ENCODE measurements around the gene CAPN12. TPM values are rescaled to one million over a fixed set of nuclear protein-coding genes. Genes with fewer than 3 reads are reported as not detected.

CAPN12 gene
- total RNA-seq, 1 experiment from 2014 or later, result 58.5 TPM

- in situ Hi-C loops (cut with HindIII; ENCODE audit: low pct_unique_long_range_greater_than_20kb, low sequenced_read_pairs) (no loop called here), intact Hi-C loops (cut with micrococcal nuclease; ENCODE audit: unreplicated experiment) (no loop called here)
- BruUV-seq (replicated peaks), result no TSS peak
- DNase-seq (ENCODE audit: low read depth, low spot score) (no peak), ATAC-seq (no peak)
- Histone ChIP-seq H3K9me3 (ENCODE audit: control insufficient read depth, insufficient read depth, low read depth, low read length) (peaks cover 4% of the 10 kb centered on the region; the same call in 1 of the 2 replicates), H3K4me1 (ENCODE audit: control insufficient read depth, insufficient read depth, low read length) (peaks cover 100% of the 10 kb centered on the region), H3K4me3 (ENCODE audit: low read depth in 2 of 2, low read length in 2 of 2) (no peak overlapping the region), H3K36me3 (ENCODE audit: control insufficient read depth, insufficient read depth, low read length) (no peaks in the 10 kb centered on the region), H3K27me3 (ENCODE audit: control insufficient read depth, insufficient read depth, low read length) (no peaks in the 10 kb centered on the region), H3K27ac (ENCODE audit: low read length) (peak overlapping the region; percentile 98)
- POLR2A ChIA-PET, result interaction anchor here (0.5 to 1.0 kb wide), 5 partner anchors 19 to 720 kb away, joined by 3 to 10 read pairs (median 5); partner anchors contain the start of gene ZFP36
- TF ChIP-seq REST (IDR thresholded peaks at IDR 0.05; ENCODE audit: insufficient read depth in 1 of 2, low read depth in 2 of 2, low read length in 1 of 2), result no peak
- TF ChIP-seq TCF7L2 (IDR thresholded peaks at IDR 0.05; ENCODE audit: low read depth, low read length), result peak; percentile 4; the same call in 1 of the 2 replicates
- CTCF ChIA-PET, result interaction anchor here (0.6 to 0.7 kb wide), 4 partner anchors 13 to 1509 kb away, joined by 3 to 8 read pairs (median 6); no protein-coding TSS in a partner anchor
Measured at GRCh38 chr19:38686530-38686888, 57.8 kb downstream of the CAPN12 start.

- ATAC-seq (no peak), DNase-seq (ENCODE audit: low read depth, low spot score) (no peak)
- H3K27me3 ChIP-seq (ENCODE audit: control insufficient read depth, insufficient read depth, low read length), result no peaks in the 10 kb centered on the region
- ChIA-PET POLR2A (interaction anchor here (0.7 to 1.0 kb wide), 5 partner anchors 13 to 721 kb away, joined by 3 to 10 read pairs (median 3); partner anchors contain the start of gene ZFP36), CTCF (interaction anchor here (0.5 to 0.7 kb wide), 5 partner anchors 14 to 1510 kb away, joined by 3 to 8 read pairs (median 5); no protein-coding TSS in a partner anchor)
- intact Hi-C loops (cut with micrococcal nuclease; ENCODE audit: unreplicated experiment) (no loop called here), in situ Hi-C loops (cut with HindIII; ENCODE audit: low pct_unique_long_range_greater_than_20kb, low sequenced_read_pairs) (no loop called here)
- H3K36me3 ChIP-seq (ENCODE audit: control insufficient read depth, insufficient read depth, low read length), result no peaks in the 10 kb centered on the region
- no peak for TF ChIP-seq SIN3A (IDR thresholded peaks at IDR 0.05; ENCODE audit: borderline replicate concordance, insufficient read depth, low read depth, low read length)
- TF ChIP-seq TCF7L2 (IDR thresholded peaks at IDR 0.05; ENCODE audit: low read depth, low read length), result peak; percentile 84
- no peak for TF ChIP-seq REST (IDR thresholded peaks at IDR 0.05; ENCODE audit: insufficient read depth in 1 of 2, low read depth in 2 of 2, low read length in 1 of 2)
- no peak for TF ChIP-seq POLR2AphosphoS5 (IDR thresholded peaks at IDR 0.05; ENCODE audit: low read depth, low read length)
- no peak for TF ChIP-seq CTCF (IDR thresholded peaks at IDR 0.05)
- H3K4me1 ChIP-seq (ENCODE audit: control insufficient read depth, insufficient read depth, low read length), result peaks cover 100% of the 10 kb centered on the region
- H3K4me3 ChIP-seq (ENCODE audit: low read depth in 2 of 2, low read length in 2 of 2), result no peak overlapping the region
- H3K9me3 ChIP-seq (ENCODE audit: control insufficient read depth, insufficient read depth, low read depth, low read length), result peaks cover 4% of the 10 kb centered on the region; the same call in 1 of the 2 replicates
- BruUV-seq (replicated peaks), result no TSS peak
- peak overlapping the region; percentile 98 for H3K27ac ChIP-seq (ENCODE audit: low read length)
Measured at GRCh38 chr19:38685666-38686529, 58.4 kb downstream of the CAPN12 start.
